Breast epithelium (tissue), 3 donors: ENCODE data around the gene APOE.
"Not testable (repeated sequence)": the region's sequence is repeated elsewhere in the genome, so short reads cannot be mapped to it uniquely, and the experiment has no call there.

Experiments used
- POLR2A ChIP-seq: fragments of 450-650 bp; IDR thresholded peaks from one replicate; pipeline ENCODE4 v1.6.1; 2016; ENCODE audit warnings: antibody characterized with exemption, mild to moderate bottlenecking, moderate library complexity
- POLR2AphosphoS5 ChIP-seq, 3 donors: sonication (generic); formaldehyde crosslinking; IDR thresholded peaks; one replicate each; pipeline ENCODE4 v1.6.1; 2017; ENCODE audit warnings: antibody characterized with exemption in 3 of 3
- TF ChIP-seq, protein P1 (sequence below), 3 donors: fragments of 450-650 bp; IDR thresholded peaks; one replicate each; pipeline ENCODE4 v1.5.1; 2016 to 2017; ENCODE audit warnings: antibody characterized with exemption in 3 of 3, mild to moderate bottlenecking in 3 of 3, moderate library complexity in 3 of 3

DNA sequence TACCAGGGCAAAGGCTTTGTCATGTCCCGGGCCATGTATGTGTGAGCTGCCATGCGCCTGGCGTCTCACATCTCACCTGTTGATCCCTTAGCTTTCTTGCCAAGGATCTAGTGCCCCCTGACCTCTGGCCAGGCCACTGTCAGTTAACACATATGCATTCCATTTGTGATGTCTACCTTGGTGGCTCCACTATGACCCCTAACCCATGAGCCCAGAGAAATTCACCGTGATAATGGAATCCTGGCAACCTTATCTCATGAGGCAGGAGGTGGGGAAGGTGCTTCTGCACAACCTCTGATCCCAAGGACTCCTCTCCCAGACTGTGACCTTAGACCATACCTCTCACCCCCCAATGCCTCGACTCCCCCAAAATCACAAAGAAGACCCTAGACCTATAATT is 17.3 kb upstream of the APOE start:
- TF ChIP-seq, protein P1, sequence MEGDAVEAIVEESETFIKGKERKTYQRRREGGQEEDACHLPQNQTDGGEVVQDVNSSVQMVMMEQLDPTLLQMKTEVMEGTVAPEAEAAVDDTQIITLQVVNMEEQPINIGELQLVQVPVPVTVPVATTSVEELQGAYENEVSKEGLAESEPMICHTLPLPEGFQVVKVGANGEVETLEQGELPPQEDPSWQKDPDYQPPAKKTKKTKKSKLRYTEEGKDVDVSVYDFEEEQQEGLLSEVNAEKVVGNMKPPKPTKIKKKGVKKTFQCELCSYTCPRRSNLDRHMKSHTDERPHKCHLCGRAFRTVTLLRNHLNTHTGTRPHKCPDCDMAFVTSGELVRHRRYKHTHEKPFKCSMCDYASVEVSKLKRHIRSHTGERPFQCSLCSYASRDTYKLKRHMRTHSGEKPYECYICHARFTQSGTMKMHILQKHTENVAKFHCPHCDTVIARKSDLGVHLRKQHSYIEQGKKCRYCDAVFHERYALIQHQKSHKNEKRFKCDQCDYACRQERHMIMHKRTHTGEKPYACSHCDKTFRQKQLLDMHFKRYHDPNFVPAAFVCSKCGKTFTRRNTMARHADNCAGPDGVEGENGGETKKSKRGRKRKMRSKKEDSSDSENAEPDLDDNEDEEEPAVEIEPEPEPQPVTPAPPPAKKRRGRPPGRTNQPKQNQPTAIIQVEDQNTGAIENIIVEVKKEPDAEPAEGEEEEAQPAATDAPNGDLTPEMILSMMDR (IDR thresholded peaks at IDR 0.05): not testable (repeated sequence)
- TF ChIP-seq POLR2AphosphoS5 (IDR thresholded peaks at IDR 0.05); POLR2A: not testable (repeated sequence)
